Measurements from ENCODE around the gene STON1.

- TF ChIP-seq POLR2A (IDR thresholded peaks at IDR 0.05; ENCODE audit: low read depth, low read length): no peak
- no peak for TF ChIP-seq TAF1 (IDR thresholded peaks at IDR 0.05; ENCODE audit: low read depth, low read length)
Measured at GRCh38 chr2:48514348-48515003, 15.5 kb upstream of the STON1 start.

Data from GM12891 (cell line).